PC-9 (cell line): ENCODE measurements around the gene HBA2.

Experiments used
- CTCF ChIP-seq: fragments of 200-600 bp; sonication (generic); conservative IDR thresholded peaks from 2 replicates; pipeline ENCODE4 v1.6.1; 2017; ENCODE audit warnings: mixed run types, antibody characterized with exemption, mild to moderate bottlenecking, moderate library complexity
- EZH2 ChIP-seq: fragments of 200-600 bp; sonication (generic); IDR thresholded peaks from 2 replicates; pipeline ENCODE4 v1.8.0; 2017; ENCODE audit warnings: antibody characterized with exemption, low read depth

GRCh38 chr16:166375-167121, 6.1 kb upstream of the HBA2 start:
- TF ChIP-seq CTCF: no peak
- no peak for TF ChIP-seq EZH2
